PC-9 (cell line): Measurements from ENCODE around the gene NDUFA7. TPM values are rescaled to one million over a fixed set of nuclear protein-coding genes. Genes with fewer than 3 reads are reported as not detected.
A peak's percentile ranks its signal among the peaks of the same experiment; 100 is the strongest.
"Not testable (repeated sequence)": the region's sequence is repeated elsewhere in the genome, so short reads cannot be mapped to it uniquely, and the experiment has no call there.

Source experiments
- BruUV-seq: library from RNA; stranded (reverse); fragments of 400-500 nt; replicated peaks from 2 replicates; lab custom pipeline; 2021; lab: Mats Ljungman, UMichigan
- CTCF ChIA-PET: fragments of 300-600 bp; sonication (Branson Sonifier 250); formaldehyde crosslinking; loops from one replicate; lab custom pipeline; 2022; ENCODE audit warnings: antibody characterized with exemption; lab: Charles Lee
- POLR2A ChIA-PET: fragments of 300-600 bp; sonication (Branson Sonifier 250); formaldehyde crosslinking; loops from one replicate; lab custom pipeline; 2022; ENCODE audit warnings: antibody characterized with exemption; ENCODE audit not compliant: unreplicated experiment; lab: Charles Lee
- DNase-seq, 2 experiments: peaks; one replicate each; pipeline versions ENCODE4 v3.0.0 to v3.0.0-alpha.2; 2015 to 2022; ENCODE audit warnings: mixed read lengths in 1 of 2
- H2AFZ ChIP-seq: fragments of 200-600 bp; sonication (generic); 2 replicates; pipeline ENCODE4 v1.8.1; 2017; ENCODE audit warnings: antibody characterized with exemption
- H3F3A ChIP-seq: fragments of 200-600 bp; sonication (generic); 2 replicates; pipeline ENCODE4 v1.8.1; 2017; ENCODE audit warnings: antibody characterized with exemption, mild to moderate bottlenecking, low read depth; ENCODE audit not compliant: insufficient read depth
- H3K27ac ChIP-seq: fragments of 200-600 bp; sonication (generic); 2 replicates; pipeline ENCODE4 v1.6.1; 2016; ENCODE audit warnings: mixed run types
- H3K27me3 ChIP-seq: fragments of 200-600 bp; sonication (generic); 2 replicates; pipeline ENCODE4 v1.6.1; 2016; ENCODE audit warnings: low read depth, mixed run types; ENCODE audit not compliant: insufficient read depth
- H3K36me3 ChIP-seq: fragments of 200-600 bp; sonication (generic); 2 replicates; pipeline ENCODE4 v1.6.1; 2016; ENCODE audit warnings: low read depth, mixed run types
- H3K4me1 ChIP-seq: fragments of 200-600 bp; sonication (generic); replicated peaks from 2 replicates; pipeline ENCODE4 v1.6.1; 2016; ENCODE audit warnings: mixed run types; ENCODE audit not compliant: insufficient read depth
- H3K4me2 ChIP-seq: fragments of 200-600 bp; sonication (generic); 2 replicates; pipeline ENCODE4 v1.6.1; 2017; ENCODE audit warnings: mixed run types
- H3K4me3 ChIP-seq: fragments of 200-600 bp; sonication (generic); 2 replicates; pipeline ENCODE4 v1.6.1; 2016; ENCODE audit warnings: mixed run types
- H3K79me2 ChIP-seq: fragments of 200-600 bp; sonication (generic); 2 replicates; pipeline ENCODE4 v1.6.1; 2017; ENCODE audit warnings: low read depth, mixed run types
- H3K9me2 ChIP-seq: fragments of 200-600 bp; sonication (generic); 2 replicates; pipeline ENCODE4 v1.8.1; 2017; ENCODE audit warnings: mild to moderate bottlenecking; ENCODE audit not compliant: insufficient read depth
- H3K9me3 ChIP-seq: fragments of 200-600 bp; sonication (generic); 2 replicates; pipeline ENCODE4 v1.8.1; 2016; ENCODE audit warnings: low read depth; ENCODE audit not compliant: insufficient read depth
- H4K20me1 ChIP-seq: fragments of 200-600 bp; sonication (generic); 2 replicates; pipeline ENCODE4 v1.8.1; 2017; ENCODE audit not compliant: insufficient read depth
- CTCF ChIP-seq: fragments of 200-600 bp; sonication (generic); conservative IDR thresholded peaks from 2 replicates; pipeline ENCODE4 v1.6.1; 2017; ENCODE audit warnings: mixed run types, antibody characterized with exemption, mild to moderate bottlenecking, moderate library complexity
- EZH2 ChIP-seq: fragments of 200-600 bp; sonication (generic); IDR thresholded peaks from 2 replicates; pipeline ENCODE4 v1.8.0; 2017; ENCODE audit warnings: antibody characterized with exemption, low read depth
- intact Hi-C: fragments of 100-400 bp; cut with micrococcal nuclease; formaldehyde crosslinking; loops from one replicate; pipeline ENCODE4 v1.10.0; 2022; ENCODE audit not compliant: unreplicated experiment
- total RNA-seq: library from RNA; stranded (reverse); gene quantifications from 2 replicates; pipeline ENCODE4 v1.2.3, GENCODE V29; 2021

NDUFA7 gene
- total RNA-seq, 1 experiment from 2014 or later = 61.7 TPM

GRCh38 chr19:8316351-8317125 is 4.6 kb downstream of the NDUFA7 start:
- Histone ChIP-seq H3K79me2 (peaks cover 25% of the 10 kb centered on the region), H4K20me1 (no peaks in the 10 kb centered on the region), H3K4me1 (peaks cover 20% of the 10 kb centered on the region), H2AFZ (no peak overlapping the region), H3K36me3 (no peaks in the 10 kb centered on the region), H3K27me3 (no peaks in the 10 kb centered on the region), H3K4me3 (no peak overlapping the region), H3K9me2 (no peaks in the 10 kb centered on the region), H3K4me2 (no peak overlapping the region), H3K9me3 (no peaks in the 10 kb centered on the region), H3F3A (peaks cover 22% of the 10 kb centered on the region; the same call in 1 of the 2 replicates), H3K27ac (no peak overlapping the region)
- CTCF ChIA-PET = no interaction called here
- POLR2A ChIA-PET = no interaction called here
- TF ChIP-seq CTCF (no peak), EZH2 (no peak)
- no TSS peak for BruUV-seq
- no peak for DNase-seq
- intact Hi-C loops = no loop called here

- H3K4me3 ChIP-seq, H3K27ac ChIP-seq, H3K36me3 ChIP-seq, H4K20me1 ChIP-seq, DNase-seq, H3K4me2 ChIP-seq, intact Hi-C loops, CTCF ChIA-PET, POLR2A ChIA-PET, H3K9me3 ChIP-seq, BruUV-seq, H3K9me2 ChIP-seq, H3K27me3 ChIP-seq, H2AFZ ChIP-seq: not testable (repeated sequence)
- Histone ChIP-seq H3F3A (peaks cover 27% of the 10 kb centered on the region; the same call in 1 of the 2 replicates), H3K79me2 (peaks cover 12% of the 10 kb centered on the region), H3K4me1 (peaks cover 25% of the 10 kb centered on the region)
Measured at GRCh38 chr19:8314981-8315640, 6.1 kb downstream of the NDUFA7 start.

- H3K36me3 ChIP-seq = 0 out of 2 replicates have a peak, but pooled peaks cover 5% of the 10 kb centered on the region
- H3K4me3 ChIP-seq = no peak overlapping the region
- H3K4me2 ChIP-seq = peak overlapping the region; percentile 61
- no peaks in the 10 kb centered on the region for H4K20me1 ChIP-seq
- no peak overlapping the region for H2AFZ ChIP-seq
- no peaks in the 10 kb centered on the region for H3K27me3 ChIP-seq
- no peaks in the 10 kb centered on the region for H3K9me3 ChIP-seq
- no TSS peak for BruUV-seq
- CTCF ChIA-PET = interaction anchor here (0.6 to 1.0 kb wide), 3 partner anchors 44 to 213 kb away, joined by 4 to 7 read pairs (median 6); partner anchors contain the start of gene ZNF414
- H3K9me2 ChIP-seq = no peaks in the 10 kb centered on the region
- H3K27ac ChIP-seq = 0 out of 2 replicates have a peak overlapping the region, but pooled peaks have one; percentile 13
- peak; percentile 74 to 75 for DNase-seq
- TF ChIP-seq EZH2 (no peak), CTCF (no peak)
- POLR2A ChIA-PET = interaction anchor here (0.6 to 0.7 kb wide), 4 partner anchors 133 to 763 kb away, joined by 3 to 4 read pairs (median 3); no protein-coding TSS in a partner anchor
- intact Hi-C loops = no loop called here
- peaks cover 12% of the 10 kb centered on the region for H3K79me2 ChIP-seq
- H3F3A ChIP-seq = peaks cover 28% of the 10 kb centered on the region; the same call in 1 of the 2 replicates
- peaks cover 41% of the 10 kb centered on the region for H3K4me1 ChIP-seq
Measured at GRCh38 chr19:8311461-8312260, 9.5 kb downstream of the NDUFA7 start.
